ENCODE results near the gene TMEM138.

Gene TMEM138

GRCh38 chr11:61339490-61339878 lies 22.7 kb upstream of the TMEM138 start:
- CTCF ChIA-PET = interaction anchor here (1.5 to 14.3 kb wide), 3 partner anchors 25 to 44 kb away, joined by 3 to 501 read pairs (median 374); partner anchors contain the start of genes CYB561A3 and TMEM138
- TF ChIP-seq, protein P1, sequence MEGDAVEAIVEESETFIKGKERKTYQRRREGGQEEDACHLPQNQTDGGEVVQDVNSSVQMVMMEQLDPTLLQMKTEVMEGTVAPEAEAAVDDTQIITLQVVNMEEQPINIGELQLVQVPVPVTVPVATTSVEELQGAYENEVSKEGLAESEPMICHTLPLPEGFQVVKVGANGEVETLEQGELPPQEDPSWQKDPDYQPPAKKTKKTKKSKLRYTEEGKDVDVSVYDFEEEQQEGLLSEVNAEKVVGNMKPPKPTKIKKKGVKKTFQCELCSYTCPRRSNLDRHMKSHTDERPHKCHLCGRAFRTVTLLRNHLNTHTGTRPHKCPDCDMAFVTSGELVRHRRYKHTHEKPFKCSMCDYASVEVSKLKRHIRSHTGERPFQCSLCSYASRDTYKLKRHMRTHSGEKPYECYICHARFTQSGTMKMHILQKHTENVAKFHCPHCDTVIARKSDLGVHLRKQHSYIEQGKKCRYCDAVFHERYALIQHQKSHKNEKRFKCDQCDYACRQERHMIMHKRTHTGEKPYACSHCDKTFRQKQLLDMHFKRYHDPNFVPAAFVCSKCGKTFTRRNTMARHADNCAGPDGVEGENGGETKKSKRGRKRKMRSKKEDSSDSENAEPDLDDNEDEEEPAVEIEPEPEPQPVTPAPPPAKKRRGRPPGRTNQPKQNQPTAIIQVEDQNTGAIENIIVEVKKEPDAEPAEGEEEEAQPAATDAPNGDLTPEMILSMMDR (IDR thresholded peaks at IDR 0.05; ENCODE audit: control extremely low read depth, extremely low read depth, low read depth, missing control alignments) = no peak
- POLR2A ChIA-PET = no interaction called here
- DNase-seq (ENCODE audit: extremely low spot score) = no peak

GRCh38 chr11:61340979-61341378 lies 21.2 kb upstream of the TMEM138 start:
- DNase-seq (ENCODE audit: extremely low spot score) = no peak
- TF ChIP-seq, protein P1 (IDR thresholded peaks at IDR 0.05; ENCODE audit: control extremely low read depth, extremely low read depth, low read depth, missing control alignments) = no peak
- POLR2A ChIA-PET = no interaction called here
- CTCF ChIA-PET = interaction anchor here (10.9 to 14.3 kb wide), 2 partner anchors 23 to 43 kb away, joined by 374 to 501 read pairs; partner anchors contain the start of genes CYB561A3 and TMEM138

DNA sequence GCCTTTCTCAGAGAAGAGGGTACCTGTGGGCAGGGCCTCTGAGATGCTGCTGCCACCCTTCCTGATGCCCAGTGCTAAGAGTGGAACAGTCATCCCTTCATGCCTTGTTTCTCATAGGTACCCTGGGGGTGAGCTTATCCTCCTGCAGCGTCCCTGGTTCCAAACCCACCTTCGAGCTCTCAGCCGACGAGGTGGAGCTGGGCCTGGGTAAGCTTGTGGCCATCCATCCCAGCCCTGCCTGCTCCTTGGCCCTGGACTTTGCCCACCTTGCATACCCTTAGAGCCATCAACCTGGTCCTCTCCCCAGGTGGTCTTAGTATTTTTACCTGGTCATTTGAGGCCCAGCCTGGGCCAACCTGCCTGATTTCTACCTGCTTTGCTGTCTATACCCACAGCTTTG lies 20.5 kb upstream of the TMEM138 start:
- POLR2A ChIA-PET = interaction anchor here (0.5 to 1.2 kb wide), 2 partner anchors 20 to 1387 kb away, joined by 3 to 8 read pairs; partner anchors contain the start of genes CYB561A3 and TMEM138
- TF ChIP-seq, protein P1 (IDR thresholded peaks at IDR 0.05; ENCODE audit: control extremely low read depth, extremely low read depth, low read depth, missing control alignments) = no peak
- CTCF ChIA-PET = interaction anchor here (1.3 to 14.3 kb wide), 4 partner anchors 8 to 87 kb away, joined by 4 to 501 read pairs (median 189); partner anchors contain the start of genes CYB561A3, DDB1, TKFC and TMEM138
- no peak for DNase-seq (ENCODE audit: extremely low spot score)

GRCh38 chr11:61342207-61342803 lies 19.9 kb upstream of the TMEM138 start:
- CTCF ChIA-PET = interaction anchor here (1.3 to 14.3 kb wide), 4 partner anchors 9 to 88 kb away, joined by 4 to 501 read pairs (median 189); partner anchors contain the start of genes CYB561A3, DDB1, TKFC and TMEM138

DNA sequence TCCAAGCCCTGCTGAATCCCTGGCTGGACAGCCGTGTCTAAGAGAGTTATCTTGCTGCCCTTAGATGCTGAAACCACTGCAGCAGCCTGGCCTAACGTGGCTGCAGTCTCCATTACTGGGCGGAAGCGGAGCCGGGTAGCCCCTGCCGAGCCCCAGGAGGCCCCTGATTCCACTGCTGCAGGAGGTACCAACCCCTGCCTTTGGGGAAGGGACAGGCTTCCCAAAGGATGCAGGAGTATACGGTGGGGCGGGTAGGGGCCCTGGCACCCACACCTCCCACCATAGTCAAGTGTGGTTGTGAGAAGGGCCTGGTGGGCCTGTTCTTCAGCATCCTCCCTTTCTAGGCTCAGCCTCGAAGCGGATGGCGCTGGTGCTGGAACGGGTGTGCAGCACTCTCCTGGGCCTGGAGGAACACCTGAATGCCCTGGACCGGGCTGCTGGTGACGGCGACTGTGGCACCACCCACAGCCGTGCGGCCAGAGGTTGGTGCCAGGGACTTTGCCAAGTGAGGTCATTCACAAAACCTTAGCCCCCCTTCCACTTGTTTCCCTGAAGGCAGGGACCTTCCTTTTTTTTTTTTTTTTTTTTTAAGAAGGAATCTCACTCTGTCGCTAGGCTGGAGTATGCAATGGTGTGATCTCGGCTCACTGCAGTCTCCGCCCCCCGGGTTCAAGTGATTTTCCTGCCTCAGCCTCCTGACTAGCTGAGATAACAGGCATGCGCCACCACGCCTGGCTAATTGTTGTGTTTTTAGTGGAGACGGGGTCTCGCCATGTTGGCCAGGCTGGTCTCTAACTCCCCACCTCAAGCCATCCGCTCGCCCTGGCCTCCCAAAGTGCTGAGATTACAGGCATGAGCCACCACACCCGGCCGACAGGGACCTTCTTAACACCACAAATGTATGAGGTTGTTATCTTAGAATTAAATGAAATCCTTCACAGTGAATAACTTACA lies 18.1 kb upstream of the TMEM138 start:
- no peak for DNase-seq (ENCODE audit: extremely low spot score)
- POLR2A ChIA-PET = no interaction called here
- CTCF ChIA-PET = interaction anchor here (1.7 to 14.3 kb wide), 3 partner anchors 8 to 41 kb away, joined by 7 to 374 read pairs (median 15); partner anchors contain the start of genes CYB561A3 and TMEM138
- TF ChIP-seq, protein P1 (IDR thresholded peaks at IDR 0.05; ENCODE audit: control extremely low read depth, extremely low read depth, low read depth, missing control alignments) = no peak

More at GRCh38 chr11:61342207-61342803, 19.9 kb upstream of the TMEM138 start:
- POLR2A ChIA-PET = interaction anchor here (1.2 kb wide), 1 partner anchor 19 kb away, joined by 8 read pairs; the partner anchor contains the start of genes CYB561A3 and TMEM138
- TF ChIP-seq, protein P1 (IDR thresholded peaks at IDR 0.05; ENCODE audit: control extremely low read depth, extremely low read depth, low read depth, missing control alignments) = no peak
- DNase-seq (ENCODE audit: extremely low spot score) = no peak

DNA sequence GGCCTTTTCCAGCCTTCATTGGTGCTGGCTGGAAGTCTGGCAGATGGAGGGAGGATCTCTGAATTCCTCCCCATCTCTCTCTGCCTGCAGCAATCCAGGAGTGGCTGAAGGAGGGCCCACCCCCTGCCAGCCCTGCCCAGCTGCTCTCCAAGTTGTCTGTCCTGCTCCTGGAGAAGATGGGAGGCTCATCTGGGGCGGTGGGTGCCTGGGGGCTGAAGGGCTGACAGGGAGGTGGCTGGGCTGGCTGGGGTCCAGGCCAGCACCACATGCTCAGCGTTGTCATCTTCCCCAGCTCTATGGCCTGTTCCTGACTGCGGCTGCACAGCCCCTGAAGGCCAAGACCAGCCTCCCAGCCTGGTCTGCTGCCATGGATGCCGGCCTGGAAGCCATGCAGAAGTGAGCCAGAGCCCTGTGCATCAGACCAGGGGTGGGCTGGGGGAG lies 17.0 kb upstream of the TMEM138 start:
- ChIA-PET POLR2A (no interaction called here), CTCF (interaction anchor here (1.7 to 14.3 kb wide), 4 partner anchors 9 to 40 kb away, joined by 4 to 374 read pairs (median 11); partner anchors contain the start of genes CYB561A3, DDB1, TKFC and TMEM138)
- TF ChIP-seq, protein P1 (IDR thresholded peaks at IDR 0.05; ENCODE audit: control extremely low read depth, extremely low read depth, low read depth, missing control alignments) = no peak
- DNase-seq (ENCODE audit: extremely low spot score) = no peak

All from GM10248 (cell line).